Activated T-helper 9 cell treated with anti-CD3 and anti-CD28 coated beads, Interleukin-2, amount 50 U/mL, for 16 hours (primary cell): ENCODE results near the gene IGFL3.
"Not testable (repeated sequence)": the region's sequence is repeated elsewhere in the genome, so short reads cannot be mapped to it uniquely, and the experiment has no call there.

ENCODE experiments used
- DNase-seq: peaks from one replicate; pipeline ENCODE4 v3.0.0-alpha.2; 2020; ENCODE audit warnings: low read depth

IGFL3 gene

GRCh38 chr19:46125447-46125846 is 959 bp upstream of the IGFL3 start:
- no peak for DNase-seq

- DNase-seq = no peak
Observed at GRCh38 chr19:46118136-46118535, 6.4 kb downstream of the IGFL3 start.

- no peak for DNase-seq
Observed at GRCh38 chr19:46116121-46116520, 8.4 kb downstream of the IGFL3 start.

- DNase-seq = no peak
Observed at GRCh38 chr19:46115396-46116106, 8.9 kb downstream of the IGFL3 start.

- no peak for DNase-seq
Observed at GRCh38 chr19:46113726-46114125, 10.8 kb downstream of the IGFL3 start.

GRCh38 chr19:46112527-46112926 is 12.0 kb downstream of the IGFL3 start:
- DNase-seq = no peak

GRCh38 chr19:46111376-46111775 is 13.1 kb downstream of the IGFL3 start:
- no peak for DNase-seq

GRCh38 chr19:46109876-46110275 is 14.6 kb downstream of the IGFL3 start:
- DNase-seq = no peak

- no peak for DNase-seq
Observed at GRCh38 chr19:46107371-46107770, 17.1 kb downstream of the IGFL3 start.

- not testable (repeated sequence) for DNase-seq
Observed at GRCh38 chr19:46102333-46102732, 22.2 kb downstream of the IGFL3 start.

- DNase-seq = no peak
Observed at GRCh38 chr19:46101293-46101692, 23.2 kb downstream of the IGFL3 start.

- no peak for DNase-seq
Observed at GRCh38 chr19:46100344-46100743, 24.1 kb downstream of the IGFL3 start.

GRCh38 chr19:46090444-46090843 is 34.0 kb downstream of the IGFL3 start:
- no peak for DNase-seq

- DNase-seq = no peak
Observed at GRCh38 chr19:46089432-46089831, 35.1 kb downstream of the IGFL3 start.

- DNase-seq = no peak
Observed at GRCh38 chr19:46088101-46088500, 36.4 kb downstream of the IGFL3 start.

GRCh38 chr19:46085888-46086287 is 38.6 kb downstream of the IGFL3 start:
- no peak for DNase-seq

- no peak for DNase-seq
Observed at GRCh38 chr19:46082728-46083050, 41.8 kb downstream of the IGFL3 start.

- DNase-seq = no peak
Observed at GRCh38 chr19:46081928-46082727, 42.4 kb downstream of the IGFL3 start.

- no peak for DNase-seq
Observed at GRCh38 chr19:46080561-46080960, 43.9 kb downstream of the IGFL3 start.

- DNase-seq = no peak
Observed at GRCh38 chr19:46079576-46079975, 44.9 kb downstream of the IGFL3 start.

GRCh38 chr19:46078573-46079332 is 45.7 kb downstream of the IGFL3 start:
- DNase-seq = not testable (repeated sequence)

GRCh38 chr19:46077815-46078167 is 46.7 kb downstream of the IGFL3 start:
- DNase-seq = no peak
